Breast epithelium (tissue), 4 donors: ENCODE data around the gene CXCL9. TPM values are rescaled to one million over a fixed set of nuclear protein-coding genes. Genes with fewer than 3 reads are reported as not detected.

Experiments used
- DNase-seq, 2 donors: peaks; one replicate each; pipeline ENCODE4 v3.0.0-alpha.2; 2019; ENCODE audit warnings: low spot score in 2 of 2
- H3K27ac ChIP-seq, 2 donors: fragments of 200-600 bp; sonication (generic) in 1 of 2; one replicate each; pipeline ENCODE4 v1.5.1; 2016 to 2019; ENCODE audit warnings: mild to moderate bottlenecking in 1 of 2
- H3K27me3 ChIP-seq, 2 donors: fragments of 200-600 bp; sonication (generic) in 1 of 2; one replicate each; pipeline versions ENCODE4 v1.5.1 to v1.6.0; 2017 to 2019; ENCODE audit warnings: control low read depth in 1 of 2, mild to moderate bottlenecking in 1 of 2
- H3K36me3 ChIP-seq: fragments of 200-600 bp; one replicate; pipeline ENCODE4 v1.5.1; 2019
- H3K4me1 ChIP-seq, 2 donors: fragments of 200-600 bp; sonication (generic); one replicate each; pipeline ENCODE4 v1.5.1; 2016 to 2019; ENCODE audit warnings: control low read depth in 1 of 2
- H3K4me3 ChIP-seq, 3 donors: fragments of 200-600 bp; sonication (generic); 1 replicate in 2 of 3; 2 replicates in 1 of 3; pipeline ENCODE4 v1.5.1; 2016 to 2019; ENCODE audit warnings: mild to moderate bottlenecking in 3 of 3, moderate library complexity in 2 of 3
- H3K9me3 ChIP-seq, 2 donors: fragments of 200-600 bp; sonication (generic) in 1 of 2; one replicate each; pipeline ENCODE4 v1.5.1; 2016 to 2019; ENCODE audit warnings: control low read depth in 1 of 2
- CTCF ChIP-seq, 3 donors: fragments of 450-650 bp; IDR thresholded peaks; one replicate each; pipeline ENCODE4 v1.5.1; 2016 to 2017; ENCODE audit warnings: antibody characterized with exemption in 3 of 3, mild to moderate bottlenecking in 3 of 3, moderate library complexity in 3 of 3
- POLR2A ChIP-seq: fragments of 450-650 bp; IDR thresholded peaks from one replicate; pipeline ENCODE4 v1.6.1; 2016; ENCODE audit warnings: antibody characterized with exemption, mild to moderate bottlenecking, moderate library complexity
- POLR2AphosphoS5 ChIP-seq, 3 donors: sonication (generic); formaldehyde crosslinking; IDR thresholded peaks; one replicate each; pipeline ENCODE4 v1.6.1; 2017; ENCODE audit warnings: antibody characterized with exemption in 3 of 3
- intact Hi-C: fragments of 100-400 bp; cut with DNase I; formaldehyde crosslinking; loops from one replicate; pipeline ENCODE4 v1.15.1; 2023; ENCODE audit warnings: low total_unique reads
- total RNA-seq, 3 donors: library from RNA; depleted of rRNA; stranded (reverse); fragments of >200 nt; gene quantifications; one replicate each; pipeline ENCODE4 v1.1.0, GENCODE V29; 2016

The CXCL9 gene
- total RNA-seq, 3 donors from 2014 or later = 2.3 to 2.7 TPM; not detected in 1

- H3K27ac ChIP-seq = no peak overlapping the region
- peak overlapping the region; percentile 26 to 59 (median 37) for H3K4me3 ChIP-seq
- DNase-seq = no peak
- H3K9me3 ChIP-seq = no peaks in the 10 kb centered on the region
- intact Hi-C loops = no loop called here
- no peaks in the 10 kb centered on the region for H3K27me3 ChIP-seq
- no peaks in the 10 kb centered on the region for H3K36me3 ChIP-seq
- H3K4me1 ChIP-seq = no peaks in the 10 kb centered on the region
- no peak for TF ChIP-seq POLR2AphosphoS5 (IDR thresholded peaks at IDR 0.05)
- TF ChIP-seq POLR2A = no peak
Measured at GRCh38 chr4:76028350-76028765, 21.0 kb upstream of the CXCL9 start.

GRCh38 chr4:76024065-76024464 lies 16.8 kb upstream of the CXCL9 start:
- H3K4me3 ChIP-seq = no peak overlapping the region
- H3K9me3 ChIP-seq = no peaks in the 10 kb centered on the region
- DNase-seq = no peak
- no peaks in the 10 kb centered on the region for H3K4me1 ChIP-seq
- H3K27ac ChIP-seq = no peak overlapping the region
- no peaks in the 10 kb centered on the region for H3K27me3 ChIP-seq
- no peaks in the 10 kb centered on the region for H3K36me3 ChIP-seq
- intact Hi-C loops = no loop called here
- TF ChIP-seq POLR2AphosphoS5 (IDR thresholded peaks at IDR 0.05) (no peak), CTCF (IDR thresholded peaks at IDR 0.05) (no peak), POLR2A (no peak)

- H3K36me3 ChIP-seq = no peaks in the 10 kb centered on the region
- no peak within 1 kb of the TSS for H3K4me3 ChIP-seq
- intact Hi-C loops = no loop called here
- no peaks in the 10 kb centered on the region for H3K9me3 ChIP-seq
- no peak within 1 kb of the TSS for H3K27ac ChIP-seq
- no peak for TF ChIP-seq CTCF (IDR thresholded peaks at IDR 0.05)
- no peak for DNase-seq
- H3K27me3 ChIP-seq = no peaks in the 10 kb centered on the region
- H3K4me1 ChIP-seq = no peaks in the 10 kb centered on the region
Measured at GRCh38 chr4:76023389-76023788, 16.1 kb upstream of the CXCL9 start, which contains the start of gene CXCL10. CXCL10 (minus strand) TSS chr4:76023497; CDS start chr4:76023431, 66 bp downstream.

GRCh38 chr4:76022677-76023076 lies 15.4 kb upstream of the CXCL9 start:
- intact Hi-C loops = no loop called here
- no peak for DNase-seq
- no peaks in the 10 kb centered on the region for H3K27me3 ChIP-seq
- TF ChIP-seq POLR2AphosphoS5 (IDR thresholded peaks at IDR 0.05) = no peak
- no peak for TF ChIP-seq POLR2A
- TF ChIP-seq CTCF (IDR thresholded peaks at IDR 0.05) = no peak
- H3K4me1 ChIP-seq = no peaks in the 10 kb centered on the region
- no peaks in the 10 kb centered on the region for H3K36me3 ChIP-seq
- H3K27ac ChIP-seq = no peak overlapping the region
- H3K9me3 ChIP-seq = no peaks in the 10 kb centered on the region
- H3K4me3 ChIP-seq = no peak overlapping the region

GRCh38 chr4:76022031-76022430 lies 14.7 kb upstream of the CXCL9 start:
- no peak for DNase-seq
- no peaks in the 10 kb centered on the region for H3K36me3 ChIP-seq
- no peaks in the 10 kb centered on the region for H3K9me3 ChIP-seq
- intact Hi-C loops = no loop called here
- H3K4me3 ChIP-seq = no peak overlapping the region
- no peaks in the 10 kb centered on the region for H3K27me3 ChIP-seq
- H3K27ac ChIP-seq = no peak overlapping the region
- H3K4me1 ChIP-seq = no peaks in the 10 kb centered on the region
- TF ChIP-seq POLR2AphosphoS5 (IDR thresholded peaks at IDR 0.05) (no peak), CTCF (IDR thresholded peaks at IDR 0.05) (no peak), POLR2A (no peak)

GRCh38 chr4:76017056-76017686 lies 9.9 kb upstream of the CXCL9 start:
- TF ChIP-seq POLR2AphosphoS5 (IDR thresholded peaks at IDR 0.05) (no peak), CTCF (IDR thresholded peaks at IDR 0.05) (no peak), POLR2A (no peak)
- intact Hi-C loops = no loop called here
- H3K36me3 ChIP-seq = no peaks in the 10 kb centered on the region
- no peaks in the 10 kb centered on the region for H3K27me3 ChIP-seq
- no peaks in the 10 kb centered on the region for H3K4me1 ChIP-seq
- DNase-seq = no peak
- H3K4me3 ChIP-seq = no peak overlapping the region
- no peaks in the 10 kb centered on the region for H3K9me3 ChIP-seq
- no peak overlapping the region for H3K27ac ChIP-seq
